Measurements from ENCODE around the gene PP2D1.
"Not testable (repeated sequence)": the region's sequence is repeated elsewhere in the genome, so short reads cannot be mapped to it uniquely, and the experiment has no call there.

Gene PP2D1

DNA sequence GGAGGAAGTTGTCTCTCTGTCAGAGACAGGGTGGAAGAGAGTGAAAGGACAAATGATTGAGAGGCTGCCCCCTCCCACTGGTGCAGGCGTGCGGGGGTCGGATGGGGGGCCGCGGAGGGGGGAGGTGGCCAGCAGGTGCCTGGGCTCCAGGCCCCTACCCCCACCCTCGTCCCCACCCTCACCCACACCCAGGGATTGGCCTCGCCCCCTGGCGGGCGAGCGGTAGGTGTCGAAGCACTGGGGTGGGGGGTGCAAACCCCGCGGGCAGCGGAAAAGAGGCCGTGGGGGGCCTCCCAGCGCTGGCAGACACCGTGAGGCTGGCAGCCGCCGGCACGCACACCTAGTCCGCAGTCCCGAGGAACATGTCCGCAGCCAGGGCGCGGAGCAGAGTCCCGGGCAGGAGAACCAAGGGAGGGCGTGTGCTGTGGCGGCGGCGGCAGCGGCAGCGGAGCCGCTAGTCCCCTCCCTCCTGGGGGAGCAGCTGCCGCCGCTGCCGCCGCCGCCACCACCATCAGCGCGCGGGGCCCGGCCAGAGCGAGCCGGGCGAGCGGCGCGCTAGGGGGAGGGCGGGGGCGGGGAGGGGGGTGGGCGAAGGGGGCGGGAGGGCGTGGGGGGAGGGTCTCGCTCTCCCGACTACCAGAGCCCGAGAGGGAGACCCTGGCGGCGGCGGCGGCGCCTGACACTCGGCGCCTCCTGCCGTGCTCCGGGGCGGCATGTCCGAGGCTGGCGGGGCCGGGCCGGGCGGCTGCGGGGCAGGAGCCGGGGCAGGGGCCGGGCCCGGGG is 27.9 kb upstream of the PP2D1 start, which contains the start of gene KAT2B:
KAT2B (plus strand) TSS at position 682 of the 783 bp plus-strand sequence; CDS start at position 714, 32 bp downstream.
- peak; percentile 83 to 88 for DNase-seq

DNA sequence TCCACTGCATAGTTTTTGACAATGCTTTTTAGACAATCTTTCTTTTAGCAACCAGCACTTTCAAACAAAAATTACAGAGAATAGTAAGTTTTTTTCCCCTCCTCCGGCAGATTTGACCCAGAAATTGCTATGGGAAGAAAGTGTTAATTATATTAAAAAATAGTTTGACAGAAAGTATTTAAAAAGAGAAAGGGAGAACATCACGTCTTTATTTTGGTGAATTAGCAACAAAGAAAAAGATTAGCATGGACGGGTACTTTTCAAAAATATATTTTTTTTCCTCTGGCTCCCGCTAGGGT is 27.4 kb upstream of the PP2D1 start:
- DNase-seq, result no peak

DNA sequence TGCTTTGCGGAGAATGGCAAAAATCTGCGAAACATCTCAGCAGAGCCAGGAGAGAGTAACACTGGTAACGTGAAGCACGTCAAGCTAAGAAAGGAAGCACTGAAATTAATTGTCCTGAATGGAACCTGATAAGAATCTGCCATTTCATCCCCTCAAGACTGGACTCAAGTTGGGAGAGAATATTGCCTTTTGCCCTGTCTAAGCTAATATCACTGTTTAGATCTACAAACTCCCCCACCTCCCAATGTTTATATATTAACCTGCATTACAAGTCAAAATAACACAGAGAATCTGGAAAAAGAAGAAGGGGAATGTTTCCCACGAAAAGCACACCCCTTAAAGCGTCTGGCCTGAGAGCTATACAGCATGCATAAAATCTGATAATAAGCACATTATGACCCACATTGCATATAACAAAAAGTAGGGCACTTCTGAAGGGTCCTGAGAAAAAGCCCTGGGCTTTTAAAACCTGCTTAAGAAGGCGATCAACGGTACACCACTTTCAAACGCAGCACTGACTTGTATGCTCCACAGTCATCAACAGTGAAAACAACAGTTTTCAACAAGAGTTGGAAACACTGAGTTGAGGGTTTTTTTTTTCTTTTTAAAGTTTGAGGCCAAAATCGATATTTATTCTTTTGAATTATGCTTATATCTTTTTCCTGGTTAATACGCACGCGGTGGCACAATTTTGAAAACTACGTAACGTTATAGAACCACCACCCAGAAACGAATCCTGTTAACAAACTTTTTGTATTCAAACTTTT is 26.8 kb upstream of the PP2D1 start:
- no peak for DNase-seq

DNA sequence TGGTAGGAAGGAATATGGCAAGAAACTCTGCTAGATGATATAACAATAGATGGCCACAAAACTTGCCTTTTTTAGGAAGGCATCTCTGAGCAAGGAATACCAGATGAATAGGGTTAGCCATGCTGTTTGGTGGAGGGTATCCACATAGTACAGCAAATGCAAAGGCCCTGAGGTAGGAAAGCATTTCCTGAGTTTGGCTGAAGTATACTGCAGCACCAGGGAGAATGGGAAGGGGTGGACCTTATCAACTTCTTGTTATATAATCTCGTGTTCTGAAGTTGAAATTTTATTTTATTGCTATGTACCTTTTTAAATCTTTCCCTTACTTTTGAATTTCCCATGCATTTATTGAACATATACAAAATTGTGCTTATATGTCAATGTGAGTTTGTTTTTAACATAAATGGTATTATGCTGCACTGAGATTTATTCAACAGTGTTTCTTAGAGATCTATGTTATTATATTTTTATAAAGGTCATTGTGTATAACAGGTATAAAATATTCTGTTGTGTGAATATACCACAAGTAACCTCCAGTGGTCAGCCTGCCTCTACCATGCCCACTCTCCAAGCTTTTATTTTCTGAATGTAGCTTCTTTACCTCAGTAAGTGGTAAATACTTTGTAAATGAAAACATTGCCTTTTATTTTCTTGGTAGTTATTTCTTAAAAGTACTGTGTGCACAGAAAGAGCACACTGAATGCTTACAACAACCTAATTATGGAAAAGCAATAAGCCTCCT is 25.4 kb upstream of the PP2D1 start:
- DNase-seq, result no peak

DNA sequence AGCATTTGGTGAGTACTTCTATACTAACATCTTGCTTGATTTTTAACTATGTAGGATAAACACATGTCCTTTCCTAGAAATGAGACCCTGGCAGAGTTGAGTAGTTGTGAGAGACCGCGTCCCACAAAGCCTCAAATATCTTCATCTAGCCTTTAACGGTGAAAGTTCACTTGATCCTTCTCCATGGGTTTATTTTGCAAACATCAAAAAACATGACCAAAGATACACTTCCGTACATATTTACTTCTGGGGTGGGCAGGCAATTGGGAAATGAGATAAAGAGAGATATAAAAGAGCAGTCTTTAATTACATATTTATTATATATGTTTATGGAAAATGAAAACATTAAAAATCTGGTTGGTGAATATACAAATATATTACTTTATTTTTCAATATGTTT is 23.0 kb upstream of the PP2D1 start:
- DNase-seq, result no peak

DNA sequence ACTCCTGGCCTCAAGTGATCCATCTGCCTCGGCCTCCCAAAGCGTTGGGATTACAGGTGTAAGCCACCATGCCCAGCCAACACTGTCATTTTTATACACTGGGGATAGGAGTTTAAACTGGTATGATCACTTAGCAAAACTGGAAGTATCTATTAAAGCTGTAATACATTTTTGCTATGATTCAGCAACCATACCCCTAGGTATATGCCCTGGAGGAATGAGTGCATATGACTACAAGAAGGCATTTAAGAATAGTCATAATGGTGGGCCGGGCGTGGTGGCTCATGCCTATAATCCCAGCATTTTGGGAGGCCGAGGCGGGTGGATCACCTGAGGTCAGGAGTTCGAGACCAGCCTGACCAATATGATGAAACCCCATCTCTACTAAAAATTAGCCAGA is 19.9 kb upstream of the PP2D1 start:
- not testable (repeated sequence) for DNase-seq

DNA sequence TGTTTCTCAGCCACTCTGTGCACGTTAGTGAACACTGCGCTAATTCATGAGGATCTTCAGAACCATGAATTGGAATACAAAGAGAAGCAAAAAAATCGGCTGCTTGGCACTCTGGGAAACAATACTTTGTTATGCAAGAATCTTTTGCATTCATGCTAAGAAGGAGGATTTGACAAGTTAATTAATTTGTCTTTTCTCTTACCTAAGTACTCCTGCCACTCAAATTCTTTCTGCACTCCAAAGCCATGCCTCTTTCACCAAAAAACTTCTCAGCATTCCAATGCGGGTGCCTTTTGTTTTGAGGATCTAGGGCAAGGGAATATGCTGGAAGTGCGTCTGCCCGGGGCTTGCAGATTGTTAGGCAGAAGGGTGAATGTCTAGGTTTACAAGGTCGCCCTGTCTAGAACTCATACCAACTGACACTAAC is 16.9 kb upstream of the PP2D1 start:
- no peak for DNase-seq

DNA sequence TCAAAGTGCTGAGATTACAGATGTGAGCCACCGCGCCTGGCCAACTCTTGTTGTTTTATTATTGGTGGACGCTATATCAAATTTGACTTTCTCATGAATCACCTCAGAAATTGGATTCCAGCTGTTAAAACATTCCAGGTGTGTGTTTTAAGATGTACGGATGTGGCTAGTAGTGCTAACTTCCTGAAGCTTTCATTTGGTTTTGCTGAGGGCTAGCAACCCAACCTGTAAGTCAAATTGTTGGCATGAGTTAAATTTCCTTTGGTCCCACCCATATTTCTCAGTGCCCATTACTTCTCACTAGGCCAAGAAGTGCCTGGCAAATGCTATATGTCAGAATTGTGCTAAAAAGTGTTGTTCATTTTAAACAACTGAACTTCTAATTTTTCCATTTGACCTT is 15.1 kb upstream of the PP2D1 start:
- DNase-seq, result no peak

DNA sequence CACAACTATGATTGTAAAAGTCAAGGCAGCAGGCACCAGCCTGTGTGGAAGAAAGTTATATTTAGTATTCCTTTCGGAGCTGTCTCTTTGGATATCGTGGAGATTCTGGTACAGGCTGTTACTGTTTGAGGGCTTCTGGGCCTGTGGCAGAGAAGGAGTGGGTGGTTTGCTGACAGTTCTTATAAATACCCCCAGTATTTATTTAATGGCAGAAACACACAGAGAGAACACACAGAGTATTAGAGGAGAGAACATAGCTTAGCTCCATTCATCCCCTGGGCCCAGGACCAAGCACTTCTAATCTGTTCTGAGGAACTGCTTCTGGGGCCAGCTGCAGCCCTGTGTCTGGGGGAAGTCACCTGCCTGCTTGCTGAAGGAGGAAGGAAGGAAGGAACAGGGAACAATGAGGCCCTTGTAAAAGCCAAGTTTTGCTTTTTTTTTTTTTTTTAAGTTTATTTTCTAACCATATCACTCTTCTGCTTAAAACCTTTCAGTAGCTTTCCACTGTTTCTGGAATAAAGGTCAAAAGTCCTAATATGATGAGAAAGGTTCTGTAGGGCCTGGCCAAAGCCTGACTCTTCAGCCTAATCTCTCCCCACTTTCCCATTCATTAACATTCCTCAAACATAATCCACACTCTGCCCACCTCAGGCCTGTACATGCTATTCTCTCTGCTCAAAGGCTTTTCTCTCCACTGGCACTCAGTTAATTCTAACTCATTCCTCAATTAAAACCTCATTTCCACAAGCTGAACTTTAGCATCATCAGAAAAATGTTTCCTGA is 11.8 kb upstream of the PP2D1 start:
- no peak for DNase-seq

DNA sequence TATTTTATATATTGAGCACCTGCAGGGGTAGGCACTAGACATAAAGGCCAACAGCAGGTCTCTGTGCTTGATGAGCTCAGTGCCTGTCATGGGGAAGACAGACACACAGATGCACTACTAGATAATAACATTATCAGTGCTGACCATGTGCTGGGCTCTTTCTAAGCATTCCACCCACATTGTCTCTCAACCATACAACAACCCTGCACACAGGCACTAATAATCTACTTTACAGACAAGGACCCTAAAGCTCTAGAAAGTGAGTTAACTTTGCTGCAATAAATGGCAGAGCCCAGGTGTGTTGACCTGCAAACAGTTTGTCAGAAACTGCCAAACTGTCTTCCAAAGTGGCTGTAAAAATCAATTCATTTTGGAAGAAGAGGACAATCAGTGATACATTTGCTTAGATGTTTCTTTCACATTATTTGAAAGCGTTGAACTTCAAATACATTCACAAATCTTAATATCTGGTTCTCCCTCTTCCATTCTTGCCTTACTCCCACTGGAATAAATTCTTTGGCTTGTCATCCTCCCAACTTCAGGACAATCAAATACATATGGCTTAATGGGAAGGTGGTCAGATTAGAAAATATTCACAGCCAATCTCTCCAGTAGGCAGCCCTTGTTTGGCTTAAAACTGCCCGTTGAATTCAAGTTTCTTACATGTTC is 11.0 kb upstream of the PP2D1 start:
- no peak for DNase-seq

DNA sequence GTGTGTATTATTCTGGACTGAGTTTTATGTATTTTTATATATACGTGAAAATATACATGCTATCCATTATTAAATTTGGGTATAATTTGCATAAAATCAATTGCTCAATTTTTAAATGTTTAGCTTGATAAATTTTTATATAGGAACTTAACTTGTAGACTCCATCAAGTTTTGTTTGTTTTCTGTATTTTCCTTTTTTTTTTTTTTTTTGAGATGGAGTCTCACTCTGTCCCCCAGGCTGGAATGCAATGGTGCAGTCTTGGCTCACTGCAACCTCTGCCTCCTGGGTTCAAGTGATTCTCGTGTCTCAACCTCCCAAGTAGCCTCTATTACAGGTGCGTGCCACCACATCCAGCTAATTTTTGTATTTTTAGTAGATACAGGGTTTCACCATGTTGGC is 4.0 kb upstream of the PP2D1 start:
- DNase-seq, result not testable (repeated sequence)

DNA sequence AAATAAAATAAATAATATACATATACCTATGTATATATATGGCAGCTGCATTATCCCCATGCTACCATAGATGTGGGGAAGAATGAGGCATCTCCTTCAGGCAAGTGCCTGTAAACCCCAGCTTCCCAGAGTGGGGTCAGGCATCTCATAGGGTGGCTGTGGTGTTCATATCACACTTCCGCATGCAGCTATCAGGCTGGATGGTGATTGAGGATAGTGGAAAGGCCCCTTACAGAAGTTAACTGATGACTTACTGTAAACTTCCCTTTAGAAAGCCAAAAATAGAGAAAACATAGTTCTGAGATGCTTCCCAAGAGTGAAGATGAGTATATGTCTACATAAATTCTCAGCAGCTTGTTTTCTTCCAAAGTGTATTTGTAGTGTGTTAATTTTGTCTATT is 3.5 kb upstream of the PP2D1 start:
- no peak for DNase-seq

DNA sequence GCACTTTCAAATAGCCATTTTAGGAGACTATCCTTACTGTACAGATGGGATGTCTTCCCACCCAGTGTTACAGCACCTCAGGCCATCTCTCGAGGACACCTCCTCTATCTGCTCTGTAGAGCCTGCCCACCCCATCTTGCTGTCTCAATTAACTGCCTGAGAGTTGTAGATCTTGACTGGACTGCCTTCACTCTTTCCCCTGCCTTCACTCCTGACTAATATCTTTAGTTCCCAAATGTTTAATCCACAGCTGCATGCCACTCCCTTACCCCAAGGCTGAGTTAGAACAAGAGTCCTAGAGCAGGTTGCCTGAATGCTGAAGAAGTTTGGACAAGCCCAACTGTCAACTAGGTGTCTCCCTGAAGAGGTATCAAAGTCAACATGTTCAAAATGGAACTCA is 1.3 kb upstream of the PP2D1 start:
- no peak for DNase-seq

DNA sequence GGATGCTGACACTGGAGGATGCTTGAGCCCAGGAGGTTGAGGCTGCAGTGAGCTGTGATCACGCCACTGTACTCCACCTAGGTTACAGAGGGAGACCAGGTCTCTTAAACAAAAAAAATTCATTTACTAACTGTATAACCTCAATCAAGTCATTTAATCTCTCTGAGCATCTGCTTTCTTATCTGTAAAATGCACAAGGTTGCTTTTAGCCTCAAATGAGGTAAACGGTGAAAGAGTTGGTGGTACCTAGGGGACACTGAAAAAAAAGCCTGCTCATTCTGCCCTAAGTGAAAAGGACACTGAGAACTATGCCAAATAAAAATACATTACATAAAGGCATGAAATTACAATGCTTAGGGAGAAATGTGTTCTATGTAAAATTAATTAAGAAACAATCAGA is 3.4 kb downstream of the PP2D1 start:
- no peak for DNase-seq

DNA sequence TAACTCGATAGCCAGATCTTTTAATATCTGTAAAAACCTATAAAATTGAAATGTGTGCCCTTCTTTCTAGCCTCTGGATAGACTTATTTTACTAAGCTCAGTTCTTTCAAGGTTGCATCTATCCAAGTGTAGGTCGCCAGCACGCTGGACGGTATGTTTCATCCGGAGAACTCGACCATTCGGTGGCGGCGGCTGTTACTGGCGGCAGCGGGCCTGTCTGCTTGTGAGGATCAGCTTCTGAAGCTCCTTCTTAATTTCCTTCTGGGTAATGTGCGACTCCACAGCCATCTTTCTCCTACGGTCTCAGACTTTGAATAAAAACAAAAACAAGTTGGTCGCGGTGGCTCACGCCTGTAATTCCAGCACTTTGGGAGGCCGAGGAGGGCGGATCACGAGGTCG is 4.1 kb downstream of the PP2D1 start:
- DNase-seq, result no peak

DNA sequence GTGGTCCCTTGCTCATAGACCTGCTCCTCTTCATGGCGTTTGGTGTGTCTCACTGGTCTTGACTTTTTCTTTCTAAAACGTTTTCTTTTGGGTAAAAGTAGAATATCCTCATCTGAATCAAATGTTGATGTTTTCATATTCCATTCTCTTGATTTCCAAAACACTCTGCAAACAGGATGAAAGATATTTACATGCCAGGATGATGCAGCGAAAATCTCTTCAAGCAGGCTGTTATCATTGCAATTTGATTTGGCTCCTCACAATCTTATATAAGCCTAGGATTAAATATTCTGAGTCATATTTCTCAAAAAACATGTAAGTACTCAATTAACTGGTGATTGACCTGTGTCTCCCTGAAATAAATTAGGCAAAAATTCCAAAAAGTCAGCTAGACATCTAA is 10.1 kb downstream of the PP2D1 start:
- no peak for DNase-seq

DNA sequence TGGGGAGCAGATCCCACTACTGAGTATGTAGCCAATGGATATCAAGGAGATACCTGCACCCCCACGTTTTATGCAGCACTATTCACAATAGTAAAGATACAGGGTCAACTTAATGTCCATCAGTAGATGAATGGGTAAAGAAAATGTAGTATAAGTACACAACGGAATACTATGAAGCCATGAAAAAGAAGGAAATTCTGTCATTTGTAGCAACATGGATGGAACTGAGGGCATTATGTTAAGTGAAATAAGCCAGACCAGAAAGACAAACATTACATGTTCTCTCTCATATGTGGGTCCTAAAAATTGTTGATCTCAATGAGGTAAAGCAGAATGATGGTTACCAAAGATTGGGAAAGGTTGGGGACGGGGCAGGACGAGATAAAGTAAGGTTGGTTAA is 14.6 kb downstream of the PP2D1 start:
- DNase-seq, result no peak

DNA sequence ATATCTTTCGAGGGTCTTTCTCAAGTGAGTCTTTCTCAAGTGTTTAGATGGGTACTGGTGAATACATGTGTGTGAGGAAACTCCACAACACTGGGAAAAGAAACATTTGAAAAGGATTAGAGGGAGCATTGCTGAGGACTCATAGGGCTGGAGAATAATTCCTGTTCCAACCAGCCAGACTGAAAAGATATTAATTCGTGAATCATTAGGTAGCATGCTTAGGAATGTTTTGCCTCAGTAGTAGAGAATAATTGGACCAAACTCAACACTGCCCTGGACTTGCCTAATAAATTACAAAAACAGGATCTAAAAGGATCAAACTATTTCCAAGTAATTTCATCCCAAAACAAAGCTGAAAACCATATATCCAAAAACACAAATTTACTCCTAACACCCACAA is 17.3 kb downstream of the PP2D1 start:
- no peak for DNase-seq

DNA sequence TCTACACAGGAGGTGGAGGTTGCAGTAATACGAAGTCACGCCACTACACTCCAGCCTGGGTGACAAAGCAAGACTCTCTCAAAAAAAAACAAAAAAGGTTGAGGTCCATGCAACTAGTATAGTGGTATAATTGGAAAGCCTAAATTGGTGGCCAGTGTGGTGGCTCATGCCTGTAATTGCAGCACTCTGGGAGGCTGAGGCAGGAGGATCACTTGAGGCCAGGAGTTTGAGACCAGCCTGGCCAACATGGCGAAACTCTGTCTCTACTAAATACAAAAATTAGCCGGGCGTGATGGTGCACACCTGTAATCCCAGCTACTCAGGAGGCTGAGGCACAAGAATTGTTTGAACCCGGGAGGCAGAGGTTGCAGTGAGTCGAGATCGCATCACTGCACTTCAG is 23.2 kb downstream of the PP2D1 start:
- not testable (repeated sequence) for DNase-seq

DNA sequence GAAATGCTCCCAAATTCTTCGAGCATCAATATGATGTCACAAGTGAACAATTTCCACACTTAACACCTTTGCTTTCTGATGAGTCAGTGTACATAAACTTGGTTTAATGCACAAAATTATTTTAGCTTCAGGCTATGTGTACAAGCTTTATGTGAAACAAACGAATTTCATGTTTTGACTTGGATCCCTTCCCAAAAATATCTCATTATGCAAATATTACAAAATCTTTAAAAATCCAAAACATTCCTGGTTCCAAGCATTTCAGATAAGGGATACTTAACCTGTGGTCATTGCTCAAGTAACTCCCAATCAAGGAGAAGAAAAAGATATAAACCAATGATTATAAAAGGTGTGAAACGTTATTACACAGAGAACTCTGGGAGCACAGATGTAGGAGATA is 40.0 kb downstream of the PP2D1 start:
- DNase-seq, result no peak

DNA sequence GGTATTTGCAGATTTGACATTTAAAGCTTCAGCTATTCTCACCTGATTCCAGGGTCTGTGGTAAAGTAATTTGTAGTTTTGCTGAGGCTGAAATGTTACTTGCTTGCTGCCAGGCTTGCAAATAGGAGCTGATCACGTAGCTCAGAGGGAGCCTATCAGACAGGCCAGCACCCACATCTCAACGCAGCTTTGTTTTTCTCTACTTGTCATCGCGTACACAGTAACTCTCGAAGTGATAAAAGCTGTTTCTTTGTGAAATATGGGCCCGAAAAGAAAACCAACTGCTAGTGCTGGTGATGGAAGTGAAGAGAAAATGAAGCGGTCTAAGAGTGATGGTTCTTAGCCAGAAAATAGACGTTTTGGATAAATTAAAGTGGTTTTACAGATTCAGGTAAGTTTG is 41.7 kb downstream of the PP2D1 start:
- DNase-seq, result no peak

DNA sequence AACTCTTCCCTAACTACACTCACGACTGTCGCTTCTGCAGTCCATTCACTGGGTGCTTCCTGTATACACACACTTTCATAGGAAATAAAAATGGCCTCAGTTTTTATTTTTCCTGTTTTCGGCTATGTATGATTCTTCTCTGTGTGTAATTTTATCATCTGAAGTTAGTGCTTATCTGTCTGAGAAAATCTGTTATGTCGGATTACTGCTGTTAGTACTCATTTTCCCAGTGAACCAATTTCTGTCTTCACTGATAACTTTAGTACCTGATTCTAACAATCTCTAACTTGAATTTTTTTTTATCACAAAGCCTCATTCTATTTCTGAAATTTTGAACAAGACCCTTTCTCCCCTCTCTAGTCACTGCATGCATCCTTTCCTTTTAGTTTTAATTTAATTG is 44.3 kb downstream of the PP2D1 start:
- DNase-seq, result no peak

DNA sequence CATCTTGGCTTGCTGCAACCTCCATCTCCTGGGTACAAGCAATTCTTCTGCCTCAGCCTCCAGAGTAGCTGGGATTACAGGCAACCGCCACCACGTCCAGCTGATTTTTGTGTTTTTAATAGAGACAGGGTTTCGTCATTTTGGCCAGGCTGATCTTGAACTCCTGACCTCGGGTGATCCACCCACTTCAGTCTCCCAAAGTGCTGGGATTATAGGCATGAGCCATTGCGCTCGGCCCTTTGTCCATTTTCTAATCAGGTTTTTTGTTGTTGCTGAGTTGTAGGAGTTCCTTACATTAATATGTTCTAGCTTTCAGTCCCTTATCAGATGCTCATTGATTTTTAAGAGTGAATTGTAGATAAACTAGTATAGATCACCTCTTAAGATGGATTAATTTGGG is 44.9 kb downstream of the PP2D1 start:
- DNase-seq, result no peak

Measured in stimulated activated CD4-positive, alpha-beta T cell treated with anti-CD3 and anti-CD28 coated beads, Interleukin-2, amount 100 ng/mL, for 24 hours (primary cell).